ENCODE measurements around the gene DYNC1I1.

DNA sequence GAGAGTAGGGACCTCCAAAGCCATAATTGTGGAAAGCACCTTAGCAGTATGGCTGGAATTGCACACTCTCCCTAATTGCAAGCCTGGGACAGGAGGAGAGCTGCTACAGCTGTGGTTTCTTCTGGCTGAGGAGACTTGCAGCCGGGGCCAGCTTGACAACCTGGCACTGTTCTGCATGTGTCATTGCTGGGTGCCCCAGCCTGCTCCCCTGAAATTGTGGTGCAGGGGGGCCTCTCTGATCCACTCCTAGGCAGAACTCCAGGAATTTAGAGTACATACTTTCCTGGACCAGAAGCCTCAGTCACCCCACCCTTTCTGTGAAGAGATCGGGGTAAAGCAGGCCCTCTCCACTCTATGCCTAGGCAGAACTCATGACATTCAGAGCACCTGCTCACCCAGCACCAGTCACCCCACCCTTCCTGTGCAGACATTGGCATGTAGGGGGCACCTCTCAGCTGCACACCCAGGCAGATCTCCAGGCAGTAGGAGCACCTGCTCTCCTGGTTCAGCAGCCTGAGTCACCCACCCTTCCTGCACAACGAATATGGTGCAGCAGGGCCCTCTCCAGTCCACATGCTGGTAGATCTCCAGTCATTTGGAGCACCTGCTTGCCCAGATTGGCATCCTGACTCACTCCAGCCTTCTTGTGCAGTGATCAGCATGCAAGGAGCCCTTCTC, 34.4 kb upstream of the DYNC1I1 start:
- TF ChIP-seq, protein P1, sequence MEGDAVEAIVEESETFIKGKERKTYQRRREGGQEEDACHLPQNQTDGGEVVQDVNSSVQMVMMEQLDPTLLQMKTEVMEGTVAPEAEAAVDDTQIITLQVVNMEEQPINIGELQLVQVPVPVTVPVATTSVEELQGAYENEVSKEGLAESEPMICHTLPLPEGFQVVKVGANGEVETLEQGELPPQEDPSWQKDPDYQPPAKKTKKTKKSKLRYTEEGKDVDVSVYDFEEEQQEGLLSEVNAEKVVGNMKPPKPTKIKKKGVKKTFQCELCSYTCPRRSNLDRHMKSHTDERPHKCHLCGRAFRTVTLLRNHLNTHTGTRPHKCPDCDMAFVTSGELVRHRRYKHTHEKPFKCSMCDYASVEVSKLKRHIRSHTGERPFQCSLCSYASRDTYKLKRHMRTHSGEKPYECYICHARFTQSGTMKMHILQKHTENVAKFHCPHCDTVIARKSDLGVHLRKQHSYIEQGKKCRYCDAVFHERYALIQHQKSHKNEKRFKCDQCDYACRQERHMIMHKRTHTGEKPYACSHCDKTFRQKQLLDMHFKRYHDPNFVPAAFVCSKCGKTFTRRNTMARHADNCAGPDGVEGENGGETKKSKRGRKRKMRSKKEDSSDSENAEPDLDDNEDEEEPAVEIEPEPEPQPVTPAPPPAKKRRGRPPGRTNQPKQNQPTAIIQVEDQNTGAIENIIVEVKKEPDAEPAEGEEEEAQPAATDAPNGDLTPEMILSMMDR (conservative IDR thresholded peaks at IDR 0.05; ENCODE audit: low read depth, low read length): no peak
- no peak for TF ChIP-seq EZH2 (IDR thresholded peaks at IDR 0.05; ENCODE audit: borderline replicate concordance, low read depth, low read length, poor library complexity, severe bottlenecking)

All from A673 (cell line).